Measurements from ENCODE around the gene UBAP2L. TPM values are rescaled to one million over a fixed set of nuclear protein-coding genes. Genes with fewer than 3 reads are reported as not detected.

The UBAP2L gene
- 34.9 and 49.2 TPM in 2 replicates for total RNA-seq

GRCh38 chr1:154220071-154220969 is at the start of gene UBAP2L:
UBAP2L (plus strand) TSS chr1:154220955; CDS start chr1:154225124, 4,169 bp downstream.
- peak; percentile 98 to 99 for DNase-seq (ENCODE audit: low read depth in 2 of 2)

GRCh38 chr1:154171223-154171583 is 49.6 kb upstream of the UBAP2L start:
- no peak for DNase-seq (ENCODE audit: low read depth in 2 of 2)

GRCh38 chr1:154171880-154172279 is 48.9 kb upstream of the UBAP2L start:
- no peak for DNase-seq (ENCODE audit: low read depth in 2 of 2)

- no peak for DNase-seq (ENCODE audit: low read depth in 2 of 2)
These were observed 46.1 kb upstream of the UBAP2L start for GRCh38 chr1:154174654-154175053.

GRCh38 chr1:154176337-154176736 is 44.4 kb upstream of the UBAP2L start:
- peak in 1 of 2 donors; percentile 74 for DNase-seq (ENCODE audit: low read depth in 2 of 2)

GRCh38 chr1:154178013-154178412 is 42.7 kb upstream of the UBAP2L start:
- no peak for DNase-seq (ENCODE audit: low read depth in 2 of 2)

GRCh38 chr1:154178911-154179811 is 41.6 kb upstream of the UBAP2L start:
- no peak for DNase-seq (ENCODE audit: low read depth in 2 of 2)

- DNase-seq (ENCODE audit: low read depth in 2 of 2): no peak
These were observed 40.6 kb upstream of the UBAP2L start for GRCh38 chr1:154179946-154180687.

GRCh38 chr1:154181944-154182343 is 38.8 kb upstream of the UBAP2L start:
- DNase-seq (ENCODE audit: low read depth in 2 of 2): no peak

- DNase-seq (ENCODE audit: low read depth in 2 of 2): peak; percentile 45 to 80
These were observed 38.3 kb upstream of the UBAP2L start for GRCh38 chr1:154182344-154183045.

GRCh38 chr1:154183046-154183915 is 37.5 kb upstream of the UBAP2L start:
- DNase-seq (ENCODE audit: low read depth in 2 of 2): peak; percentile 91 to 97

- peak; percentile 65 to 84 for DNase-seq (ENCODE audit: low read depth in 2 of 2)
These were observed 34.6 kb upstream of the UBAP2L start for GRCh38 chr1:154186177-154186576.

GRCh38 chr1:154186852-154187501 is 33.8 kb upstream of the UBAP2L start:
- DNase-seq (ENCODE audit: low read depth in 2 of 2): no peak

GRCh38 chr1:154190550-154190949 is 30.2 kb upstream of the UBAP2L start:
- peak; percentile 79 to 87 for DNase-seq (ENCODE audit: low read depth in 2 of 2)

GRCh38 chr1:154191990-154192461 is 28.7 kb upstream of the UBAP2L start, which contains the start of gene TPM3:
TPM3 (minus strand) TSS chr1:154192100; CDS start chr1:154192018, 82 bp downstream.
- DNase-seq (ENCODE audit: low read depth in 2 of 2): peak; percentile 87 to 88

GRCh38 chr1:154192476-154192875 is 28.3 kb upstream of the UBAP2L start:
- no peak for DNase-seq (ENCODE audit: low read depth in 2 of 2)

GRCh38 chr1:154193821-154194220 is 26.9 kb upstream of the UBAP2L start:
- peak; percentile 48 to 74 for DNase-seq (ENCODE audit: low read depth in 2 of 2)

GRCh38 chr1:154198756-154199562 is 21.8 kb upstream of the UBAP2L start:
- peak; percentile 62 to 76 for DNase-seq (ENCODE audit: low read depth in 2 of 2)
